Ectodermal cell (in vitro differentiated cells): ENCODE measurements around the gene ACCS. TPM values are rescaled to one million over a fixed set of nuclear protein-coding genes. Genes with fewer than 3 reads are reported as not detected.
A peak's percentile ranks its signal among the peaks of the same experiment; 100 is the strongest.

Experiments used
- H3K27ac ChIP-seq: 2 replicates; pipeline ENCODE4 v1.7.0; 2013; ENCODE audit warnings: mild to moderate bottlenecking, low read depth, low read length; ENCODE audit not compliant: insufficient read depth, poor library complexity, severe bottlenecking
- H3K27me3 ChIP-seq: 2 replicates; pipeline ENCODE4 v1.7.0; 2013; ENCODE audit warnings: mild to moderate bottlenecking, low read length; ENCODE audit not compliant: insufficient read depth, control insufficient read depth, poor library complexity, severe bottlenecking
- H3K36me3 ChIP-seq: one replicate; pipeline ENCODE4 v1.7.0; 2013; ENCODE audit warnings: low read length; ENCODE audit not compliant: control insufficient read depth, insufficient read depth
- H3K4me1 ChIP-seq: one replicate; pipeline ENCODE4 v1.7.0; 2013; ENCODE audit warnings: low read length; ENCODE audit not compliant: control insufficient read depth, insufficient read depth
- H3K4me3 ChIP-seq: 2 replicates; pipeline ENCODE4 v1.7.0; 2013; ENCODE audit warnings: low read depth, low read length, control low read depth; ENCODE audit not compliant: insufficient read depth
- H3K9me3 ChIP-seq: 2 replicates; pipeline ENCODE4 v1.7.0; 2013; ENCODE audit warnings: mild to moderate bottlenecking, low read length, moderate library complexity; ENCODE audit not compliant: control insufficient read depth
- WGBS, 2 experiments: methylation state at CpG; one replicate each; pipeline ENCODE4 v1.1.7; 2013; ENCODE audit warnings: missing lambda C conversion rate in 2 of 2; 5-methylcytosine and 5-hydroxymethylcytosine counted together
- polyA plus RNA-seq, 4 experiments: library from polyadenylated mRNA; stranded (reverse); fragments of 50-300 nt; gene quantifications; one replicate each; pipeline ENCODE4 v1.2.3, GENCODE V29; 2013

ACCS gene
- 11.6 TPM for polyA plus RNA-seq (2013, experiment 1 of 4)
- polyA plus RNA-seq (2013, experiment 2 of 4) = 13.8 TPM
- 8.8 TPM for polyA plus RNA-seq (2013, experiment 3 of 4)
- 11.6 TPM for polyA plus RNA-seq (2013, experiment 4 of 4)

GRCh38 chr11:44065841-44066731 is at the start of gene ACCS:
ACCS (plus strand) TSS chr11:44066270; CDS start chr11:44067628, 1,358 bp downstream.
- peaks cover 25% of the 10 kb centered on the region for H3K4me1 ChIP-seq
- WGBS, 2 experiments = 2% methylated on average over 70 of the region's 70 CpGs
- H3K9me3 ChIP-seq = no peaks in the 10 kb centered on the region
- H3K36me3 ChIP-seq = no peaks in the 10 kb centered on the region
- peak within 1 kb of the TSS; percentile 84 for H3K27ac ChIP-seq
- H3K27me3 ChIP-seq = no peaks in the 10 kb centered on the region
- H3K4me3 ChIP-seq = peak within 1 kb of the TSS; percentile 44

- no peak overlapping the region for H3K27ac ChIP-seq
- H3K27me3 ChIP-seq = no peaks in the 10 kb centered on the region
- WGBS, 2 experiments = 97% methylated on average over 2 of the region's 2 CpGs
- H3K9me3 ChIP-seq = no peaks in the 10 kb centered on the region
- no peaks in the 10 kb centered on the region for H3K36me3 ChIP-seq
- H3K4me1 ChIP-seq = peaks cover 3% of the 10 kb centered on the region
- H3K4me3 ChIP-seq = no peak overlapping the region
These were observed 49.3 kb upstream of the ACCS start for GRCh38 chr11:44016546-44017442.

- no peak overlapping the region for H3K4me3 ChIP-seq
- H3K27me3 ChIP-seq = no peaks in the 10 kb centered on the region
- H3K4me1 ChIP-seq = peaks cover 3% of the 10 kb centered on the region
- 86 to 89% methylated on average over 3 of the region's 3 CpGs for WGBS, 2 experiments
- no peaks in the 10 kb centered on the region for H3K36me3 ChIP-seq
- H3K27ac ChIP-seq = no peak overlapping the region
- H3K9me3 ChIP-seq = no peaks in the 10 kb centered on the region
These were observed 48.5 kb upstream of the ACCS start for GRCh38 chr11:44017443-44018126.

- Histone ChIP-seq H3K4me1 (peaks cover 3% of the 10 kb centered on the region), H3K4me3 (no peak overlapping the region), H3K27me3 (no peaks in the 10 kb centered on the region), H3K36me3 (no peaks in the 10 kb centered on the region), H3K9me3 (no peaks in the 10 kb centered on the region), H3K27ac (no peak overlapping the region)
- 41 to 43% methylated on average over 4 of the region's 4 CpGs for WGBS, 2 experiments
These were observed 47.9 kb upstream of the ACCS start for GRCh38 chr11:44018127-44018521.

- no peak overlapping the region for H3K27ac ChIP-seq
- peaks cover 3% of the 10 kb centered on the region for H3K4me1 ChIP-seq
- H3K9me3 ChIP-seq = no peaks in the 10 kb centered on the region
- H3K36me3 ChIP-seq = no peaks in the 10 kb centered on the region
- WGBS, 2 experiments = 96 to 100% methylated on average over 2 of the region's 2 CpGs
- no peak overlapping the region for H3K4me3 ChIP-seq
- H3K27me3 ChIP-seq = no peaks in the 10 kb centered on the region
These were observed 47.2 kb upstream of the ACCS start for GRCh38 chr11:44018829-44019228.

GRCh38 chr11:44024977-44025376 is 41.1 kb upstream of the ACCS start:
- no CpG with 5 or more reads among the region's 1 CpG for WGBS, 2 experiments
- Histone ChIP-seq H3K27ac (no peak overlapping the region), H3K4me3 (no peak overlapping the region), H3K27me3 (no peaks in the 10 kb centered on the region), H3K36me3 (no peaks in the 10 kb centered on the region), H3K4me1 (peaks cover 1% of the 10 kb centered on the region), H3K9me3 (no peaks in the 10 kb centered on the region)

GRCh38 chr11:44025727-44026126 is 40.3 kb upstream of the ACCS start:
- H3K27me3 ChIP-seq = no peaks in the 10 kb centered on the region
- H3K4me3 ChIP-seq = no peak overlapping the region
- H3K36me3 ChIP-seq = no peaks in the 10 kb centered on the region
- no peak overlapping the region for H3K27ac ChIP-seq
- peaks cover 9% of the 10 kb centered on the region for H3K4me1 ChIP-seq
- no peaks in the 10 kb centered on the region for H3K9me3 ChIP-seq

GRCh38 chr11:44028401-44028800 is 37.7 kb upstream of the ACCS start:
- no peak overlapping the region for H3K27ac ChIP-seq
- no peaks in the 10 kb centered on the region for H3K36me3 ChIP-seq
- H3K4me1 ChIP-seq = peaks cover 31% of the 10 kb centered on the region
- no peaks in the 10 kb centered on the region for H3K27me3 ChIP-seq
- no peaks in the 10 kb centered on the region for H3K9me3 ChIP-seq
- 94 to 100% methylated on average over 1 of the region's 1 CpG for WGBS, 2 experiments
- H3K4me3 ChIP-seq = no peak overlapping the region

- H3K4me3 ChIP-seq = no peak overlapping the region
- H3K4me1 ChIP-seq = peaks cover 35% of the 10 kb centered on the region
- no peaks in the 10 kb centered on the region for H3K9me3 ChIP-seq
- H3K27ac ChIP-seq = no peak overlapping the region
- no peaks in the 10 kb centered on the region for H3K27me3 ChIP-seq
- no peaks in the 10 kb centered on the region for H3K36me3 ChIP-seq
- 91 to 95% methylated on average over 3 of the region's 3 CpGs for WGBS, 2 experiments
These were observed 37.1 kb upstream of the ACCS start for GRCh38 chr11:44028816-44029506.
